ENCODE measurements around the gene PLEKHG7.
A peak's percentile ranks its signal among the peaks of the same experiment; 100 is the strongest.

GRCh38 chr12:92735131-92735721 is 32.4 kb downstream of the PLEKHG7 start:
- 0 out of 2 replicates have a peak, but pooled peaks have one; percentile 12 for TF ChIP-seq CTCF (conservative IDR thresholded peaks at IDR 0.05)
- no peak for TF ChIP-seq ZFX (IDR thresholded peaks at IDR 0.05)
